Neuron (in vitro differentiated cells): ENCODE measurements around the gene CFAP46.

Experiments
- H2AFZ ChIP-seq: one replicate; pipeline ENCODE4 v1.6.1; 2013; ENCODE audit warnings: low read depth, mild to moderate bottlenecking, inconsistent platforms, low read length, moderate library complexity
- H3K27me3 ChIP-seq: one replicate; pipeline ENCODE4 v1.6.1; 2013; ENCODE audit warnings: low read length; ENCODE audit not compliant: insufficient read depth
- H3K36me3 ChIP-seq: one replicate; pipeline ENCODE4 v1.6.1; 2013; ENCODE audit warnings: low read length; ENCODE audit not compliant: insufficient read depth
- H3K4me1 ChIP-seq: one replicate; pipeline ENCODE4 v1.6.1; 2013; ENCODE audit warnings: low read length; ENCODE audit not compliant: insufficient read depth
- H3K4me3 ChIP-seq: 2 replicates; pipeline ENCODE4 v1.5.1; 2013; ENCODE audit warnings: mild to moderate bottlenecking, low read length, moderate library complexity
- H3K9me3 ChIP-seq: one replicate; pipeline ENCODE4 v1.6.1; 2013; ENCODE audit warnings: low read length

Gene CFAP46

DNA sequence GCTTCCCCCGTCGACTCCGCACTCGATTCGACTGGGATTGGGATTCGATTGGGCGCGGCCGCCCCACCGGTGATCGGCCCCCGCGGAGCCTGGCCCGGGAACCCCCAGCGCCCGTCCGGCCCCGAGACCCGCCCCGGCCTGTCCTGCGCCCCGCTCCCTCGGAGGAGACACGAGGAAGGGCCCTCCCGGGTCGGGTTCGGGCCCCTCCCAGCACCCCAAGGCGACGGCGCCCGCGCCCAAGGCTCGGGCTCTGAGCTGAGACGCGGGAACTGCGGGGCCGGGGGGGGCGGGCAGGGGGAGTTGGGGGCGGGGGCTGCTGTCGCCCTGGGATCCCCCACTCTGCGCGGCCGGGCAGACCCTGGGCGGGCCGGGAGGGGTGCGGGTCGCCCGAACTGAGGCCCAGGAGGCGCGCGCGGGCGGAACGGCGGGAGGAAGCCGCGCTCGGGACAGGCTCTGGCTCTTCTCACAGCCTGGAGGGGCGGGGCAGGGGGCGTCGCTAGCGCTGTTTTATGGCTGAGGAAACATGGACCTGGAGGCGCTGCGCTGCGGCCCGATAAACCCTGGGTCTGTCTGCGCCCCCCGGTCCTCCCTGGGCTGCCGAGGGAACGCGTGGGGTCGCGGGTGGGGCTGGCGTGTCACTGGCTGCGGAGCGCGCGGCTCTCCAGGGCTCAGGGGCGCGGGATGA is 154.7 kb downstream of the CFAP46 start:
- H3K9me3 ChIP-seq, result peaks cover 10% of the 10 kb centered on the region
- H3K4me3 ChIP-seq, result peak overlapping the region; percentile 46
- H3K4me1 ChIP-seq, result peaks cover 21% of the 10 kb centered on the region
- H3K36me3 ChIP-seq, result peaks cover 6% of the 10 kb centered on the region
- peak overlapping the region; percentile 79 for H2AFZ ChIP-seq
- peaks cover 48% of the 10 kb centered on the region for H3K27me3 ChIP-seq

GRCh38 chr10:132786884-132787494 is 155.4 kb downstream of the CFAP46 start:
- Histone ChIP-seq H3K36me3 (peaks cover 8% of the 10 kb centered on the region), H3K4me3 (peak overlapping the region; percentile 46), H3K4me1 (peaks cover 21% of the 10 kb centered on the region), H3K27me3 (peaks cover 49% of the 10 kb centered on the region), H3K9me3 (peaks cover 11% of the 10 kb centered on the region), H2AFZ (peak overlapping the region; percentile 54)

GRCh38 chr10:132786476-132786883 is 155.9 kb downstream of the CFAP46 start:
- H3K9me3 ChIP-seq, result peaks cover 17% of the 10 kb centered on the region
- H3K27me3 ChIP-seq, result peaks cover 49% of the 10 kb centered on the region
- H3K36me3 ChIP-seq, result peaks cover 13% of the 10 kb centered on the region
- H2AFZ ChIP-seq, result no peak overlapping the region
- peaks cover 21% of the 10 kb centered on the region for H3K4me1 ChIP-seq
- H3K4me3 ChIP-seq, result peak overlapping the region; percentile 46

DNA sequence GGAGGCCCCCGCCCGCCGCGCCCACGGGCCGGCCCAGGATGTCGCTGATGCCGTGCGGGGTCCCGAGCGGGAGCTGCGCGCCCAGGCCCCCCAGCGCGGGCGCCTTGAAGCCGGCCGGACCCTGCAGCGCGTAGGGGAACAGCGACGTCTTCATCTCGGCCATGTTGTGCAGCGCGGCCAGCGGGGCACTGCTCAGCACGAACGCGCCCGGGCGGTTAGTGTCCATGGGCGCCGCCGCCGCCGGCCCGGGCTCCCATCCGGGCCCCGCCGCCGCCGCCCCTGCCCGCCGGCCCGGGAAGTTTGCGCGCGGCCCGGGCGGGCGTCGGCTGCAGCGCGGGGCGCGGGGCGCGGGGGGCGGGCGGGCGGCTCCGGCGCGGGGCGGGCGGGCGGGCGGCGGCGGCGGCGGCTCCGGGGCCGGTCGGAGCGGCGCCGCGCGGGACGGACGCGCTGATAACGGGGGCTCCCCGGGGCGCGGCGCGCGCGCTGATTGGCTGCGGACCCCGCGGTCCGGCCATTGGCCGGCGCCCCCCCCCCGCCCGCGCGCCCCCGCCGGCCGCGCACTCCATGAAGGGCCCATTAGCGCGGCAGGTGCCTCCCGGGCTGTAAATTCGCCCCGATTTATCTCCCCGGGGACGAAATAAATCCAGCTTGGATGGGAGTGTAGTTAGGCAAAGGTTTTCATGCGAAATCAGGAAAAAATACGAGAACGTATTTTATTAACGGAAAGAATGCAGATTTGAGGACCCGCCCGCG is 156.5 kb downstream of the CFAP46 start, which contains the start of gene NKX6-2:
TSS of gene NKX6-2 (minus strand) at position 425 of the 753 bp plus-strand sequence. CDS start at position 226, 199 bp downstream.
- H3K4me3 ChIP-seq, result peak within 1 kb of the TSS; percentile 47
- H3K9me3 ChIP-seq, result peaks cover 17% of the 10 kb centered on the region
- H3K27me3 ChIP-seq, result peaks cover 49% of the 10 kb centered on the region
- H3K36me3 ChIP-seq, result peaks cover 15% of the 10 kb centered on the region
- peaks cover 21% of the 10 kb centered on the region for H3K4me1 ChIP-seq
- peak within 1 kb of the TSS; percentile 54 for H2AFZ ChIP-seq

DNA sequence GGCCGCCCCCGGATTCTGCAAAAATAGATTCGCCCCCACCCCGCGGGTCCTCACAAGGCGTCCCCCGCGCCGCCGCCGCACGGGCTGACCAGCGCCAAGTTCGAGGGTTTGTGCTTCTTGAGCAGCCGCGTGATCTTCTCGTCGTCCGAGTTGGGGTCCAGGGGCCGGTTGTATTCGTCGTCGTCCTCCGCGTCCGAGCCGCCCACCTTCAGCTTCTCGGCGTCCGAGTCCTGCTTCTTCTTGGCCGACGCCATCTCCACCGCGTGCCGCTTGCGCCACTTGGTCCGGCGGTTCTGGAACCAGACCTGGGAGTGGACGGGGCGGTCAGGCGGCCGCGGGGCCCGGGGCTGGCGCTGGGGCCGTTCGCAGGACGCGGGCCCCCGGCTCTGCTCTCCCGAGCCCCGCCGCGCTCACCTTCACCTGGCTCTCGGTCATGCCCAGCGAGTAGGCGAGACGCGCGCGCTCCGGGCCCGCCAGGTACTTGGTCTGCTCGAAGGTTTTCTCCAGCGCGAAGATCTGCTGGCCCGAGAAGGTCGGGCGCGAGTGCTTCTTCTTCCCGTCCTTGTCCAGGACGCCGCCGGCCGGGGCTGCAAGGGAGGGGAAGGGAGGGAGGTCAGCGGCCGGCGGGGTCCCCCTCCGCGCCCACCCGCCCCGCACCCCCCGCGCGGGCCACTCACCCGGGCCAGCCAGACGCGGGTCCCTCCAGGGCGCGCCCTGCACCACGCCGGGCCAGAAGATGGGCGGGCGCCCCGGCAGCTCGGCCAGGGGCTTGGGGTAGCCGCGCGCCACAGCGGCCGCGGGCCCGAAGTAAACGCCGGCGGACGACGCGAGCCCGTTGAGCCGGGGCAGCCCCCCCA is 157.3 kb downstream of the CFAP46 start:
- H2AFZ ChIP-seq, result no peak overlapping the region
- peaks cover 17% of the 10 kb centered on the region for H3K9me3 ChIP-seq
- H3K36me3 ChIP-seq, result peaks cover 15% of the 10 kb centered on the region

DNA sequence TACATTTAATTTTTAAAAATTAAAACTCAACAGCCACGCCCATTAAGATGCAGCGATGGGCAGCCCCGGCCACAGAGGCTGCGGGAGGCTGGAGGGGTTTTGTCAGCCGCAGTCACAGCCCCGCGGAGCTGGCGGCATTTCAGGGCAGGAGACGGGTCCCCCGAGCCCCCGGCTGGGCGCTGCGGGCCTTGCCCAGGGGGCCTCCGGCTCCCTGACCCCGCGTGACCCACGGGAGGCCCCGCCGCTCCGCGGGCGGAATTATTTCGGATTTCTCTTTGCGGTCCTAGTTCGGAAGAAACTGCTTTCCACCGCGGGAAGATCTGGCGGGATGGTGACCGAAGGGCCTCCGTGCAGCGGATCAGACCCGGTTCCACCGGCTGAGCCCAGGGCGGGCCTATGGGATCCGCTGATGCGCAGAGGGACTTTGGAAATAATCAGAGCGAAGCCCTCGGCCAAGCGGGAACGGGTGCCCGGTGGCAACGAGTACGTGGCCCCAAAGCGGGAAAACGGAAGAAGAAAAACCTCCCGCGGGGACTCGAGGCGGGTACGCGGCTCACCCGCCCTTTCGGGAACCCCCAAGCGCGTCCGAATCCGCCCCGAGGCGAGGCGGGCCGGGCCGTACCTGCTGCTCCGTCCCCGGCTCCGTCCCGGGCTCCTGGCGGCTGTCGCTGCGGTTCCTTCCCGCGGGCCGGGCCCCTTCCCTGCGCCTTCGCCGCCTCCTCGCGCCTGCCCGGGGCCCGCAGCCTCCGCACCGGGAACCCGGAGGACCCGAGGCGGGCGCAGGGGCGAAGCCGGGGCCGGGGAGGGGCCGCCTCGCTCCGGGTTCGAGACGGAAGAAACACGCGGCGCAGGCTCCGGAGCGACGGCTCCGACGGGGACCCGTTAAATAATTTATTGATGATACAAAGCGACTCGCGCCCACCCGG is 158.2 kb downstream of the CFAP46 start:
- H3K9me3 ChIP-seq, result peaks cover 17% of the 10 kb centered on the region
- no peak overlapping the region for H2AFZ ChIP-seq
- H3K4me1 ChIP-seq, result peaks cover 18% of the 10 kb centered on the region
- H3K36me3 ChIP-seq, result peaks cover 15% of the 10 kb centered on the region
- peak overlapping the region; percentile 47 for H3K4me3 ChIP-seq
- peaks cover 39% of the 10 kb centered on the region for H3K27me3 ChIP-seq

More for the DNA sequence above, 157.3 kb downstream of the CFAP46 start:
- peaks cover 44% of the 10 kb centered on the region for H3K27me3 ChIP-seq
- peaks cover 21% of the 10 kb centered on the region for H3K4me1 ChIP-seq
- H3K4me3 ChIP-seq, result peak overlapping the region; percentile 47

DNA sequence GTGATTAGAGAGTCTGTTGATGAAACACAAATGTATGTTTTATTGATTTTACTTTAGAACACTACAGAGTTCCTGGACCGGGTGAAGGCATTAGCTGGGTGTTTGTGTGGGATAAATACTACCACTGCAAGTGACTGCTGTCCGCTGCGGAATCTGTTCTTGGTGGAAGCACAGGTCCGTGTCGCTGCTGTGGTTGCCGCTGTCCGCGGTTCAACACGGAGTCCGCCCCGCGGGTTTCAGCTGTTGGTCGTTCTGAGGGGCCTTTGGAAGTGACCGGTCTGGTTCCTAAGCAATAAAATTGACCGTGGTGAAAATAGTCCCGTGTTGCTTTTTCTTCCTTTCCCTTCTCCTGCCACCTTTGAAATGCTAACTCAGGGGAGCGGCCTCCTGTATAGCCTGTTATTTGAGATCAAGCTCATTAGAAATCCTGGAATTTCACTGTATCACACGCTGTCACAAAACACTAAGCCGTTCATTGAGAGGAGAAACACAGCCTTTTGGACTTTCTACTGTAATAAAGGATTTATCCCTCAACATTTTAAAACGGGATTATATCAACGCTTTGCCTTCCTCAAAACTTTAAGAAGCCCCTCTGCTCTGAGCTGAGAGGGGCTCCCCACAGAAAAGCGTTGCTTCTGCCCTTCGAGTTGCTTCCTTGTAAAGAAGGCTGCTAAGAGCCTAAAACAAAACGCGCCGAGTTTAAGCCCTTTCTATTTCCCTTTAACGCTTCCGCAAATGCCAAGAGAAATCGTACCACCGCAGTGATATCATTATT is 159.0 kb downstream of the CFAP46 start:
- peaks cover 32% of the 10 kb centered on the region for H3K27me3 ChIP-seq
- peaks cover 17% of the 10 kb centered on the region for H3K9me3 ChIP-seq
- peak overlapping the region; percentile 47 for H3K4me3 ChIP-seq
- no peak overlapping the region for H2AFZ ChIP-seq
- H3K4me1 ChIP-seq, result peaks cover 10% of the 10 kb centered on the region
- H3K36me3 ChIP-seq, result peaks cover 15% of the 10 kb centered on the region

DNA sequence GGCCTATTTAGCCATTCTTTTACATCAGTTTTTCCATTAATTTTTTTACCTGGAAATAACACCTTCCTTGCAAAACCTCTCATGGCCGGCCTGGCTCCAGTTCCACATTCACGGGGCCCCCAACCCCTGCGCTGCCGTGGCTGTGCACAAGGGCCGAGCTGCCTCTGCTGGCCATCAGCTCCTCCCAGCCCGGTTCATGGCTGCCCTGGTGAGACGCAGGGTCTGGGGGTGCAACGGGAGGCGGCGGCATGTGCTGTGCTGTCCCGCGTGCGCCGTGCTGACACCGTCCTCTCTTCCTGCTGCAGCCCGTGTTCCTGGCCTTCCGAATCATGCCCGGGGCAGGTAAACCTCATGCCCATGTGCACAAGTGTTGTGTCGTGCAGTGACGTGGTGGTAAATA is 160.8 kb downstream of the CFAP46 start:
- Histone ChIP-seq H3K27me3 (peaks cover 20% of the 10 kb centered on the region), H3K4me3 (no peak overlapping the region), H3K36me3 (peaks cover 15% of the 10 kb centered on the region), H2AFZ (no peak overlapping the region), H3K4me1 (peaks cover 4% of the 10 kb centered on the region), H3K9me3 (peaks cover 17% of the 10 kb centered on the region)

DNA sequence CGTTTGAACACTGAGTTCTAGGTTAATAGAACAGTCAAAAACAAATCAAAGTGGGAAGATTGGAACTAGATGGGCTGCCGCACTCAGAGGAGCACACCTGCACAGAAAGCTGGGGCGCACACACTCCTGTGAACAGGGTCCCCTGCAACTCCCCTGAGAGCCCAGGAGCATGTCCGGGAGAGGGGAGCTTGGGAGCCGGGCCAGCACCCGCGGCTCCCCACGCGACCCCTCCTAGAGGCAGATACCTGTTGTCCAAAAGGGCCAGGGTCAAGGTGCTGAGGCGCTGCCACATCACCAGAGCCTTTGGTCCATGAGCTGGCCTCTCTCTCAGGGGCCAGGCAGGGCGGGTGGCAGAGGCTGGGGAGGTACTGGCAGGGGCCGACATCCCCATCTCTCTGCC is 162.0 kb downstream of the CFAP46 start:
- H3K9me3 ChIP-seq, result peaks cover 17% of the 10 kb centered on the region
- no peaks in the 10 kb centered on the region for H3K4me1 ChIP-seq
- peaks cover 15% of the 10 kb centered on the region for H3K36me3 ChIP-seq
- no peak overlapping the region for H3K4me3 ChIP-seq
- peaks cover 15% of the 10 kb centered on the region for H3K27me3 ChIP-seq
- no peak overlapping the region for H2AFZ ChIP-seq

- no peak overlapping the region for H3K4me3 ChIP-seq
- H3K27me3 ChIP-seq, result peaks cover 10% of the 10 kb centered on the region
- H3K4me1 ChIP-seq, result no peaks in the 10 kb centered on the region
These were observed 162.6 kb downstream of the CFAP46 start for GRCh38 chr10:132779549-132780294.

DNA sequence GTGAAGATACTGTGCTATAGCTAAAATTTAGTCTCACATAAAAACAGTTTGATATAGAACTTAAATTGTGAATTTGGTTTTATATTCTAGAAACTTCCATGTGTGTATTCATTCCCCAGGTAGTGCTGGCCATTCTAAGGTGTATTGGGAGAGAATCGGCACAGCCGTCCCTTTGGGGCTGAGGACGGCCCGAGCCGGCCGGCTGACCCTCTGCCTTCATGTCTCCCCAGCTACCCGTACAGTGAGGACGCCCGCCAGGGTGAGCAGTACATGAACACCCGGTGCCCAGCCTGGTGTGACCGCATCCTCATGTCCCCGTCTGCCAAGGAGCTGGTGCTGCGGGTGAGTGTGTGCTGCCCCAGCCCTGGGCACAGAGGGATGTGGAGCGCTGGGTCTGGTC is 164.9 kb downstream of the CFAP46 start:
- Histone ChIP-seq H3K9me3 (peaks cover 7% of the 10 kb centered on the region), H2AFZ (no peak overlapping the region), H3K27me3 (no peaks in the 10 kb centered on the region), H3K4me3 (no peak overlapping the region), H3K4me1 (no peaks in the 10 kb centered on the region), H3K36me3 (peaks cover 8% of the 10 kb centered on the region)

More at GRCh38 chr10:132779549-132780294, 162.6 kb downstream of the CFAP46 start:
- peaks cover 15% of the 10 kb centered on the region for H3K36me3 ChIP-seq
- peaks cover 14% of the 10 kb centered on the region for H3K9me3 ChIP-seq
- H2AFZ ChIP-seq, result no peak overlapping the region
